ENCODE results near the gene ATP13A2.

The ATP13A2 gene

DNA sequence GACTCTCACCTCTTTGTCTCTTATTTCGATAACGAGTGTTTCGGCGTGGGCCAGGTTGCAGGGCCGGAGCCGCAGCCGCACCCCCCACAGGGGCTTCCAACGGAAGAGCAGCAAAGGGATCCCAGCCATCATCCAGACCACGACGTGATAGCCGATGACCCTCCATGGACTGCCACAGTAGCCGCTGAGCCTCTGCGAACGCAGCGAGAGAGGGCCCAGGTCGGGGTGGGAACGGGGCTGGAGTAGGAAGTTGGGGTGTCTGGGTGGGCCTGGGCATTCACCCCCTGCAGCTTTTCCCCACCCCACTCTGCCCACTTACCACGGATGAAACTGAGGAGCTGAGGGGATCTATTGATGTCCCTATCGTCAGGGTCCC, 6.4 kb downstream of the ATP13A2 start:
- DNase-seq (ENCODE audit: extremely low read depth in 1 of 2, low read depth in 1 of 2), result no peak

DNA sequence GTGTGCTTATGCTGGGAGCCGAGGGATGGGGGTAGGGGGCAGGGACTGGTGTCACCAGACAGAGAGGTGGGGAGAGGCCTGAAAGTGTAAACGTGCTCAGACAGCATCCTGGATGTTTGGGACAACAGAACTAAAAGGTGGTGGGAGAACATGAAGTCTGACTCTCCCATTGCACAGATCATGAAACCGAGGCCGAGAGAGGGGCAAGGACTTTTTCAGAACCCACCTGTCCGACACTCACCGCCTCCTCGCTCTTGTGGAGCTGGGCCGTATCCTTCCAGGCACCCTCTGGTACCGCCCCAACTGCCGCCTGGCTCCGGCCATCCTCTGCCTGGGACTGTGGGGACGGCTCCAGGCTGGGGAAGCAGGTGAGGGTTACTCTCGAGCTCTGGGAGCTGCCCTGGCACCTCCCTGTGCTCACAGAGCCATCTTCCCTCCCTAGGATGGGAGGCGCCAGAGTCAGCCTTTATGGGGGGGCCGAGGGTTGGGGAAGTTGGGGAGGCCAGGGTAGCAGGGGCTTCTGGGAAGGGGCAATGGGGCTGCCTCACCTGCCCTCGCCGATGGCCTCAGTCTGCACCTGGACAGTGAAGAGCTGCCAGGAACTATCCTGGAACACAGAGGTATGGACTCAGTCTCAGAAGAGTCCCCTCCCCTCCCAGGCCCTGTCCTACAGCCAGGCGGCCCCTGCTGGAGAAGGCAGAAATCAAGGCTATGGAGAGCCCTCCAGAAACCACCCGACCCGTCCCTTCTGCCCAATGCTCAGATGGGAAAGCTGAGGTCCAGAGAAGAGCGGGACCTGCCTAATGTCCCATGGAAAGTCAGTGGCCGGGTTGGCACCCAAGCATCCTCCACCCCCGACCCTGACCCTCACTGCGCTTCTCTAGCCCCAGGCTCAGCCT, 7.0 kb downstream of the ATP13A2 start:
- no peak for DNase-seq (ENCODE audit: extremely low read depth in 1 of 2, low read depth in 1 of 2)

DNA sequence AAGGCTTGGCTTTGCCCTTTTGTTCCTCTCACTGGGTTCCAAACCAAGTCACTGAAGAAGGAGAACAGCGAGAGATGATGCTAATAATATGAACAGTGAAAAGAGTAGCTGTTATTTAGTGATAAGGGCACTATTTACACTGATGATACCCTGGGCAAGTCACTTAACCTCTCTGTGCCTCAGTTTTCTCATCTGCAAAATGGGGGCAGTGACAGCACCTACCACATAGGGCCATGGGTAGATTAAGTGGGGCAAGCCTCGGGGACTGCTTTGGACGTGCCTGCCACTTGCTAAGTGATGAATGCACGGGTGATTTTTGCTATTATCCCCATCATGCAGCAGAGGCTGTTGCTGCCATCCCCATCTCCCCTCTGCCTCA, 9.2 kb downstream of the ATP13A2 start:
- DNase-seq (ENCODE audit: extremely low read depth in 1 of 2, low read depth in 1 of 2), result no peak

- DNase-seq (ENCODE audit: extremely low read depth in 1 of 2, low read depth in 1 of 2), result no peak
These were observed 9.8 kb downstream of the ATP13A2 start for GRCh38 chr1:17001760-17002523.

GRCh38 chr1:16999863-17000262, 11.9 kb downstream of the ATP13A2 start:
- no peak for DNase-seq (ENCODE audit: extremely low read depth in 1 of 2, low read depth in 1 of 2)

DNA sequence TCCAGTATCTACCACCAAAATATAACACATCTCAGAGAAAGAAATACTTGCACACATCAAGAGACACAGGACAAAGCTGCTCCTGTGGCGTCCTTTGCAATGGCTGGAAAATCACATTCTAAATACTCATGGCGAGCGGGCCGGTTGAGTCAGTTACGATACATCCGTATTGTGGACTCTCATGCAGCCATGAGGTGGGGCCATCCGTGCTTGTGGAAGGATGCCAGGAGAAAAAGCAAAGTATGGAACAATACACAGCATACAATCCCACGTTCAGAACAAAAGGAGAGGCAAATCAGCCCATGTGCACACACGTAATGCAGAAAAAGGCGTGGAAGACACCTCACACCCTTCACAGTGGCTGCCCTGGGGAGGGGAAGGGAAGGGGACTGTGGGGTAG, 13.1 kb downstream of the ATP13A2 start:
- no peak for DNase-seq (ENCODE audit: extremely low read depth in 1 of 2, low read depth in 1 of 2)

DNA sequence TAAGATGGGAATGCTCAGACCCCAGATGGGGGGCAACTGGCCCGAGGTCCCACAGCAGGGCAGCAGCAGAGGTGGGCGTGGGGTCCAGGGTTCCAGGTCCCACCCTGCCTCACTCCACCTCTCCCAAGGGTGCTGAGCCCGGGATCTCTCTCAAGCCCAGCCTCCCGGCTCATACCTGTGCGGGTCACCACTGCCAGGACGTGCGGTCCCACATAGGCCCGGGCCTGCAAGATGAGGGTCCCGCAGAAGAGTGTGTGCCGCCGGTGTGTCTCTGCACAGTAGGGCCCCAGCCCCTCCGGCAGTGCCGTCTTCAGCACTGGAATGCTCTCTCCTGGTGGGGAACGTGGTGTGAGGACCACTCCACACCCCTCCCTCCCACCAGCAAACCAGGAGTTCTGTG, 14.9 kb downstream of the ATP13A2 start:
- no peak for DNase-seq (ENCODE audit: extremely low read depth in 1 of 2, low read depth in 1 of 2)

GRCh38 chr1:16993521-16994038, 18.1 kb downstream of the ATP13A2 start:
- DNase-seq (ENCODE audit: extremely low read depth in 1 of 2, low read depth in 1 of 2), result no peak

- no peak for DNase-seq (ENCODE audit: extremely low read depth in 1 of 2, low read depth in 1 of 2)
These were observed 19.1 kb downstream of the ATP13A2 start for GRCh38 chr1:16992675-16993074.

DNA sequence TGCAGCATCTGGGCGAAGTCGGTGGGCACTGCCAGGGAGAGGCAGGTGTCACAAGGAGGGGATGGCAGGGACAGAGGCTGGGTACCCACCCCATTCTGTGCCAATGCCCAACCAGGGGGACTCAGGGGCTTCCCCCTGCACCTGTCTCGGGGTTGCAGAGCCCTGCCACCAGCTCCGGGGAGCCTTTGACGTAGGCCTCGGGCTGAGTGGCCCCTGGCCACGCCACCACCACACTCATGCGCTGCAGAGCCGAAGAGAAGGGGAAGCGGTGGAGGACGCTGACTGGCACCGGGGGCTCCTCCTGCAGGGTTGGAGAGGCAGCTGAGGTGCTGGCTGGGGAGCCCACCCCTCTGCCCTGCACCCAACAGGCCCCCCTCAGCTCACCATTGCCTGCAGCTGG, 19.6 kb downstream of the ATP13A2 start:
- no peak for DNase-seq (ENCODE audit: extremely low read depth in 1 of 2, low read depth in 1 of 2)

- DNase-seq (ENCODE audit: extremely low read depth in 1 of 2, low read depth in 1 of 2), result no peak
These were observed 20.2 kb downstream of the ATP13A2 start for GRCh38 chr1:16991571-16991970.

- DNase-seq (ENCODE audit: extremely low read depth in 1 of 2, low read depth in 1 of 2), result no peak
These were observed 21.9 kb downstream of the ATP13A2 start for GRCh38 chr1:16989676-16990391.

GRCh38 chr1:16988210-16988609, 23.5 kb downstream of the ATP13A2 start:
- DNase-seq (ENCODE audit: extremely low read depth in 1 of 2, low read depth in 1 of 2), result no peak

GRCh38 chr1:16986962-16987361, 24.8 kb downstream of the ATP13A2 start:
- no peak for DNase-seq (ENCODE audit: extremely low read depth in 1 of 2, low read depth in 1 of 2)

DNA sequence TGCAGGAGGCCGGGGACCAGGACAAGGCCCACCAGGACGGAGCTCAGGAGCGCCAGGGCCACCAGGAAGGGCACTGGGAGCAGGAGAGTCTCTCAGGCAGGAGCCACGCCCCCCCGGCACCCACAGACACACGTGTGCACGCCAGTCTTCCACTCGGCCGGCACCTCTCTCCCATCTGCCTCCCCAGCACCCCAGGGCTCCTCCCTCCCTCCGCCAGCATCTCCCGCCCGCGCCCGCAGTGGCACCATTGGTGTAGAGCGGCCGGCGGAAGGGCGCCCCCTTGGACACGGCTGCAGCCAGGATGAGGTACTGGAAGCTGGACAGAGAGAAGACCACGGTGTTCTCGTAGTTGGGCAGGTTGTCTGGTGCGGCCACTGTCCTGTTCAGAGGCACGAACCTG, 25.2 kb downstream of the ATP13A2 start:
- no peak for DNase-seq (ENCODE audit: extremely low read depth in 1 of 2, low read depth in 1 of 2)

- DNase-seq (ENCODE audit: extremely low read depth in 1 of 2, low read depth in 1 of 2), result no peak
These were observed 25.6 kb downstream of the ATP13A2 start for GRCh38 chr1:16986113-16986512.

- no peak for DNase-seq (ENCODE audit: extremely low read depth in 1 of 2, low read depth in 1 of 2)
These were observed 27.0 kb downstream of the ATP13A2 start for GRCh38 chr1:16984717-16985116.

- no peak for DNase-seq (ENCODE audit: extremely low read depth in 1 of 2, low read depth in 1 of 2)
These were observed 28.1 kb downstream of the ATP13A2 start for GRCh38 chr1:16983649-16984048.

GRCh38 chr1:16982902-16983301, 28.8 kb downstream of the ATP13A2 start:
- no peak for DNase-seq (ENCODE audit: extremely low read depth in 1 of 2, low read depth in 1 of 2)

- DNase-seq (ENCODE audit: extremely low read depth in 1 of 2, low read depth in 1 of 2), result no peak
These were observed 30.4 kb downstream of the ATP13A2 start for GRCh38 chr1:16981269-16981849.

All from stimulated activated CD8-positive, alpha-beta memory T cell treated with anti-CD3 and anti-CD28 coated beads, Interleukin-7, amount 100 ng/mL, for 48 hours (primary cell).